LHCN-M2 (cell line): ENCODE results near the gene PLEKHA6. TPM values are rescaled to one million over a fixed set of nuclear protein-coding genes. Genes with fewer than 3 reads are reported as not detected.
A peak's percentile ranks its signal among the peaks of the same experiment; 100 is the strongest.
"Not testable (repeated sequence)": the region's sequence is repeated elsewhere in the genome, so short reads cannot be mapped to it uniquely, and the experiment has no call there.

ENCODE experiments used
- DNase-seq: peaks from one replicate; pipeline ENCODE4 v3.0.0-alpha.2; 2012; ENCODE audit warnings: low read depth
- total RNA-seq: library from RNA; depleted of rRNA; stranded (reverse); fragments of >200 nt; gene quantifications from 2 replicates; pipeline ENCODE4 v1.2.3, GENCODE V29; 2014

PLEKHA6 gene
- total RNA-seq, 1 experiment from 2014 or later: 50.9 TPM

DNA sequence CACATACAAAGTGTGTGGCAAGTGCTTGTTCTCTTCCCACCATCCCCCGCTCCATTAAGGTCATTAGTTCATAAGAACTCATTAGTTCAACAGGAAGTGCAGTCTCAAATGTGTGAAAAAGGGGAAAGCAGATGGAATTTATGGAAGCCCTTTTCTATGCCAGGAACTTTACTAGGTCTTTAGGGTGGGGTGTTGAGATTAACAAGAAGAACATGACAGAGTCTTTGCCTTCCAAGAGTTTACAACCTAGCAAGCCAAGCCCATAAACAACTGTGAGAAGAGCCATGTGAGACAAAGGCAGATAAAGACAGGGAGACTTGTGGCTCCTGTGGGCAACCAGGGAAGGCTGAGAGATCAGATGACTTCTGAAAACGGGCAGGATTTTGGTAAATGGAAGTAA lies 21.4 kb downstream of the PLEKHA6 start:
- no peak for DNase-seq

DNA sequence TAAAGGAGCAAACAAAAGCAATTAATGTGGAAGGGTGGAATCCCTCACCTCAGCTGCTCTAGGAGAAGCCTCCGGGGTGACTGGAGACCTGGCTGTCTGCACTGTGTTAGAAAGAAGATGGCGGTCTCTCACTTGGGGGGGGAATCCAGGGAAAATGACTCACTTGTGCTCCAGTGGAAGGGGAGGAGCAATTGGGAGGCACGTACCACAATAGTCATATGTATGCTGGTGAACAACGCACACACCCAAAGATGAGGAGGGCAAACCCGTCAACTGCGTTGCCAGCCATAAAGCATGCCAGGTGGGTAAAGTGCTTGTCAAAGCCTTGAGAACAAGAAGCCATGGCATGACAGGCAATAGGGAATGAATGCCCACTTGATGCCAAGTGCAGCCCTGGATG lies 22.1 kb downstream of the PLEKHA6 start:
- no peak for DNase-seq

DNA sequence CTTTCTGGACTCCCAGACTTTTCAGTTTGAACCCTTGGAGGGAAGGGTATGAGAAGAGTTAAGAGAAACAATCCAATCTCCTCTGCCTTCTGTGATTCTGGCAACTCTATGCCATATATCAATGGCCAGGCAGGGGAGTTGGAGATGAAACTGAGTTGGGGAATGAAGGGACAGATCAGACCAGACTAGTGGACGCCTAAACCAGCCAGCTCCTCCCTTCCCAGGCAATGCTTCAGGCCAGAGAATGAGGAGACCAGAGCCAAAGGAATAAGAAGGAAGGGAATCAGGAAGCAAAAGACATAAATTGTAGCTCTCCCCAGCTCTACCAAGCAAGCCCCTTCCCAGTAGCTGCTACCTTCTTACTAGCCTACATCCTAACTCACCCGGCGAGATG lies 22.7 kb downstream of the PLEKHA6 start:
- DNase-seq: no peak

DNA sequence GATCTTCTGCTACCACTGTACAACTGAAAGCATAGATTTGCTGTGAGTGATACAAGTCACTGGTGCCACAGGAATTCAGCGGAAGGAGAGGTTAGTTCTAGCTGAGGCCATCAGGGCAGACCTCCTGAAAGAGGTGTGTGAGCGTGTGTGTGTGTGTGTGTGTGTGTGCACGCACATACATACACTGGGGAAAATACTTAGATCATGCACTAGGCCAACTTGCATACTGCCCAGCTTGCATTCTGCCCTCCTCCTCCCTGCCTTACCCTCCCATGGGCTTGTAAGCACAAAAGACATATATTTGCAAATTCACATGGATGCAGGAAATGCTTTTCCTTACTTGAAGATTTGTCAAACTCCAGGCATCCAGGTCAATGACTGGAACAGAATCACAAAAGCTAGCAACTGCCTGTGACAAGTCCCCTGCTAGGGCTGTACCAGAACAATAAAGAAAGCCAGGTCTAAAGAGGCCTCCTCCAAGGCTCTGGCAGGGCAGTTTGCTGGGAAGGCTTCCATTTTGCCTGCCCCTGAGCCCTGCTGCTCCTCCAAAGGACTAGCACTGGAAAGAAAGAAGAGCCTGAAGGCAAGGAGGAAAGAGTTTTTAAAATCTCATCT lies 23.2 kb downstream of the PLEKHA6 start:
- no peak for DNase-seq

DNA sequence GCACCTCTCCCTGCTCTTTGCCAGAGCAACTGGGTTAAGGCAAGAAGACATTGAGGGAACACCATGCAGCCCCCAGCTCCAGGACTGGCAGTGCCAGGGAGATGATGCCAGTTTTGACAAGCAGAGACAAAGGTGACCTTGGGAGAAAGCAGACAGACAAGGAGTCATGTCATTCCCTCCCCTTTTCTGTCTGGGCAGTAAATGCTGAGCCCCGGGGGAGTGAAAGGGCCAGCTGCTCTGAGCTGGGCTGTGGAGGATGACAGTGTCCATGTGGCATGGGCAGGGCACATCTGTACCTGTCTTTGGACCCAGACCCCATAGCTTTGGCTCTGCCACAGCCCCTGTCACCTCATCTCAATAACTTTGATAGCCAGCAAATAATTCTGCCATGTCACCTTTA lies 24.2 kb downstream of the PLEKHA6 start:
- no peak for DNase-seq

DNA sequence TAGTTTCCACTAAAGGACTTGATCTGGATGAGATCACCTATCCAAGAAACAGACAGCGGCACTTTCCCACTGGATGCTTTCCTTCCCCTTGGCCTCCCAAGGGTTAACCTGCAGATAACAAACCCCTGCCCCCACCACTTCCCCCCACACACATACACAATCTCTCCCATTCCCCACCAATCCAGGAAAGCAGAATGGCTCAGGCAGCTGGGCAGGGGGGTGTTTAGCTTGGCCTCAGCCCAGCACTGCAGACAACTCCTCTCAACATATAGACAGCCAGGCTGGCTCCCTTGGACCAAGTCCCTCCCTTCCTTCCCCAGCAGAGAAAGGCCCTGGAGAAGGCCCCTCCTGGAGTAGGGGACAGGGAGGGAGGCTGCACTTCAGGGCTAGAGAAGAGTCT lies 24.6 kb downstream of the PLEKHA6 start:
- DNase-seq: no peak

DNA sequence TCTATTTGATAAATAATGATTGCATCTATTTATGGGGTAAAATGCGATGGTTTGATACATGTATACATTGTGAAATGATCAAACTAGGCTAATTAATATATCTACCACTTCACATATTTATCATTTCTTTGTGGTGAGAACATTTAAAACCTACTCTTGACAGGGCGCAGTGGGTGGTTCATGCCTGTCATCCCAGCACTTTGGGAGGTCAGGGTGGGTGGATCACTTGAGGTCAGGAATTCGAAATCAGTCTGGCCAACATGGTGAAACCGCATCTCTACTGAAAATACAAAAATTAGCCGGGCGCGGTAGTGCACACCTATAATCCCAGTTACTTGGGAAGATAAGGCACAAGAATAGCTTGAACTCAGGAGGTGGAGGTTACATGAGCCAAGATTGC lies 25.3 kb downstream of the PLEKHA6 start:
- no peak for DNase-seq

DNA sequence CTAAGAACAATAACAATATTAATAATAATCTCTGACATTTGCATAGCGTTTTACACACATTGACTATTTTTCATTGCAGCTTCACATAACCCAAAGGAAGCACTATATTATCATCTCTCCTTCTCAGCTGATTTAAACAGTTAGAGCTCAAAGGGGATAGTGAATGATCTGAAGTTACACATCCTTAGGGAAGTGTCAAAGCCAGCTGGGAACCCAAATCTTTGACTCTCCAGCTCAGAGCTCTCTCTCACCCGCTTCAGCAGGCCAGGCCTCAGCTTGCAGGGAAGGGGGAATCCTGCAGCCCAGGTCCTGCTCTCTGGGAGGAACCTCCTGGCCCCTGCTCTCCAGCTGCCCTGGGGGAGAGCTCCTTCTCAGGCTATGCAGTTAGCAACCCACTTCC lies 26.3 kb downstream of the PLEKHA6 start:
- no peak for DNase-seq

DNA sequence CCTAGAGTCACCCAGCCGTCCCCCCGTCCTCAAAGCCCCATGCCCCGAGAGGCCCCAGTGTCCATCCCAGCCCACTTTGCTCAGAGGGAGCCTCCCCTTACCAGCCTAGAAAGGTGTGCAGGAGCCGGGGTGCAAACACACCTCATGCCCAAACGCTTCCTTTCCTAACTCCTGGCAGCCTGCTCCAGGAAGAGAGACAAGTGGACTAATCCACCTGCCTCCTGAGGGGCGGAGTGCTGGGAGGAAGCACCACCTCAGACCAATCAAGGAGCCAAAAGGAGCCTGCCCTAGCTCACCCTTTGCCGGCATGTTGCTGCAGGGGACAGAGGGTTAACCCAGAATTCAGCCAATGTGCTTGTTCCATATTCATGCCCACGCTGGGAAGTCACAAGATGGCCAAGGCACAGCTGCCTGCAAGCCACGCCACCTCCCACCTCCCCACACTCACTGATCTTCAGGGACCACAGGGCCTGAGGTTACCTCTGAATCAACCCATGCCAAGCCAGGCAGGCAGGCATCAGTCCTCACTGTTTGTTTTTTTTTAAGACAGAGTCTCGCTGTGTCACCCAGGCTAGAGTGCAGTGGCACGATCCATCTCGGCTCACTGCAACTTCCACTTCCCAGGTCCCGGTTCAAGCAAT lies 27.8 kb downstream of the PLEKHA6 start:
- no peak for DNase-seq

DNA sequence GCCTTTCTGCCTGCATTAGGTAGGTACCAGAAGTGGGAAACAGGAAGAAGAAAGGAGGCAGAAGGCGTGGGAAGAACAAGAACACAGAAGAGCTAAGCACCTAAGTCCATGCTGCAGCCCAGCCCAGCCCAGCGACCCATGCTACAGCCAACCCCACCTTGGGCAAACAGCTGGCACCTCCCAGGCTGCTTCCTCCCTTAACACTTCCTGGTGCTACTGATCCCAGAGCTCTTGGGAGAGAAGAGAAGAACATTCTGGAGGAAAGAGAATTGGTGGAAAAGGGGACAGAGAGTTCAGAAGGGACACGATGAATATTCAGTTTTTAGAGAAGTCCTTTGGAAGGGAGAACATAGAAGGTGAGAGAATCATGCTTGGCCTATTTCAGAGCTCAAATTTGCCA lies 28.5 kb downstream of the PLEKHA6 start:
- DNase-seq: no peak

DNA sequence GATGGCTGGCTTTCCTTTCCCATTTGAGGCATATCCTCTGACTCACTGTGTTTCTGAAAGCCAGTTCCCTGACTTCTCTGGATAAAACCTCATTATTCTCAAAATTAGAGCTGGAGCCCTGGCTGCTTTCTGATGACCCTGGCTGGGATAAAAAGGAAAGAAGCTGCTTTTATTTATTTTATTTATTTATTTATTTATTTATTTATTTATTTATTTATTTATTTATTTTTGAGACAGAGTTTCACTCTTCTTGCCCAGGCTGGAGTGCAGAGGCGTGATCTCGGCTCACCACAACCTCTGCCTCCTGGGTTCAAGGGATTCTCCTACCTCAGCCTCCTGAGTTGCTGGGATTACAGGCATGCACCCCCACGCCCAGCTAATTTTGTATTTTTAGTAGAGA lies 31.9 kb downstream of the PLEKHA6 start:
- not testable (repeated sequence) for DNase-seq

DNA sequence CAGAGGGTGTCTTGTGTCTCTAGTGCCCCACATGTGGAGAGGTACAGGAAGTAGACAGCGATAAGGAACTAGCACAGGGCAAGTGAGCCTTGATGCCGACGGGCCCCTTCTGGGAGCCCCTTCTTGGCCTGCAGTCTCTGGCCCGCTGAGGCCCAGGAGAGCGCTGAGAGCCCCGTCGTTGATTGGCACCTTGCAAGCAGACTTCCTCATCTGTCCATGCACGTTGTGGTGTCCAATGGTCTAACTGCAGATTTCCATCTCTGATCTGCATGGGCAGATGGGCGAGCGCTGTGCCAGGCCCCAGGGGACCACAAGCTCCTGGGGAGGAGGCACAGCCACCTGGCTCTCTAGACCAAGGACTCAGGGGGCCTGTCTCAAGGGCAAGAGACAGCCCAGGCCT lies 32.4 kb downstream of the PLEKHA6 start:
- DNase-seq: no peak

DNA sequence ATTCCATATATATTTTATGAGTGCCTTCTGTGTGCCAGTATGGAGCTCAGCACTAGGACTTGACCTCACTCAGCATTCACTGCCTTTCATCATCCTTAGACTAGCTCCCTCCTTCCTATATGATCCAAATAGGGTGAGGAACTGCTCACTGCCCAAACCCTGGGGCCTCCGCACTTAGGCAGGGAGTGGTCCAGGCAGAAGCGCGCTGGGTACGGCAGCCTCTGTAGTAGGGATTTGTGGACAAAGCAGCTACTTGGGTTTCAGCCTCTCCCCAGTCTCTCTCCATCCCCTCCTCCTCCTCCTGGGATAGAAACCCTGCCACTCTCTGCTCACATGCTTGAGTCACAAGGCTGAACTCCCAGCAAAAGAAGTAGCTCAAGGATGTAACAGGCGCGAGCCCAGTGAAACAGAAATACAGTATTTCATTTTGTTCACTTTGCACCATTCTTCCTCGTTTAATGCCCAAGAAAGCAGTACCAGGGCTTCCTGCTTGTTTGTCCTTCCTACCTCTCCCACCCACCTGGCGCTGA lies 32.9 kb downstream of the PLEKHA6 start:
- DNase-seq: no peak

DNA sequence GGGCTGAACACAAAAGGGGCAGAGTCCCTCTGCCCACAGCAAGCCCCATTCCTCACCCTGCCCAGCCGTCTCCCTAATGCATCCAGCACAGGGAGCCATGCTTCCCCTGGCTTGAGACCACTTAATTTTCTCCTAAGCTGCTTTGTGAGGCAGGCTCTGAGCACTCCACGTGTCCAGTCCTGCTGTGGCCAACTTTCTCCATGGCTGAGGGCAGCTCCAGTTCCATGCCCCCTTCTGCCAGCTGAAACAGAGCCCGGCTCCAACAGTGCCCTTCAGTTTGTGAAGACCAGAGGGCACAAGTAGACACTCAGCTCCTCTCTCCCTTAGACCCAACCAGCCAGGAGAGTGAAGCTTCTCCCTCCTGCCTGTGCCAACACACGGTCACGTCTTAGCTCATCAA lies 33.8 kb downstream of the PLEKHA6 start:
- no peak for DNase-seq

DNA sequence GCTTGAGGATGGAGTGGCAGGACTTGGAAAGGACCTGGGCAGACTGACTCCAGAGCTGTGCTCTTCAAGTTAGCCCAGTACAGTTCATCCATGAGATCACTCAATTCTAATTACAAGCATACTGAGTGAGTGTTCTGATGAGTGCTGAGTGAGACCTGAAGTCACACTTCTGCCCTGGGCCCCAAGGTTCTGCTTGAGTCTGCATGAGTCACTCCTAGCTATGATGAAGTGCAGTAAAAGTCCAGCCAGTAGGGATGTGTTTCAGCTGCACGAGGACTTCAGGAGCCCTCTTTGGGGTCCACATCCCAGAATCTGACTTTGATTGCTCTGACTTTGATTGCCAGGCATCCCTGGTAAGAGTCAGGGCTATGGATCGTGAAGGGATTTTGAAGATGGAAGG lies 35.8 kb downstream of the PLEKHA6 start:
- peak; percentile 81 for DNase-seq

DNA sequence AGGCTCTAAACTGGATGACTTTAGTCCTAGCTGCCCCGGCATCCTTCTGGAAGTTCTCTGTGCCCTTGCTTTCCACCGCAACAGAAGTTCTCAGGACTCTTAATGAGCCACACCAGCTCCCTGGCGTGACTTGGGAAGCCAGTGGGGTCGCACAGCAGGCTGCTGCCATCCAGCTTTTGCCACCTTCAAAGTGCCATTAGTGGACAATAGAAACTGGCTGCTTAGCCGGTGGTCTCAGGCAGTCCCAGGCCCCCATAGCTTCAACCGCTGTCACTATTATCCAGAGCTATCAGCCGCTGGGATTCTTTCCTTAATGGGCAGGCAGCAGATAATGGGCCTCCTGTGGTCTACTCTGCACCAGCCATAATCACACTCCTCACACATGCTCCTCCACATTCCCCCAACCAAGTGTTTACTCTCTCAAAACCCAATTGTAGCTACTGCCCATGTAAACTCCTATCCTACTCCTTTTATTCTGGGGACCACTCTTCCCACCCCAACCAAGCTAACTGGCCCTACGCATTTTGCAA lies 37.3 kb downstream of the PLEKHA6 start:
- DNase-seq: no peak

DNA sequence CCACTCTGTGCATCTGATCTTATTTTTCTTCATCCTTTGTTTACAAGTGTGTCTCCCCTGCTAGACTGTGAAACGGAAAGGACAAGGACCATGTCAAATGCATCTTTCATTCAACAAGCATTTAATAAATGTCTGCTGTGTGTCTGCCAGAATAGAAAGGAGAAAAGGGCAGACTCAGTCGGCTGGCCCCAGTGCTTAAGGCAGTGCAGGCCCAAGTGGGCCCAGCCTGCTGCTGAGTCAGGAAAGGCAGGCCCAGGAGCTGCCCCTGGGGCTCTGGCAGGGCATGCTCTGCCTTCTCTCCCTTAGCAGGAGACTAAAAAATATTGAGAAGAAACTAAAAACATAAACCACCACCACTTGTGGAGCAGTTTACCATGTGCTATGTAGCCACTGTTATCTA lies 38.1 kb downstream of the PLEKHA6 start:
- peak; percentile 50 for DNase-seq

DNA sequence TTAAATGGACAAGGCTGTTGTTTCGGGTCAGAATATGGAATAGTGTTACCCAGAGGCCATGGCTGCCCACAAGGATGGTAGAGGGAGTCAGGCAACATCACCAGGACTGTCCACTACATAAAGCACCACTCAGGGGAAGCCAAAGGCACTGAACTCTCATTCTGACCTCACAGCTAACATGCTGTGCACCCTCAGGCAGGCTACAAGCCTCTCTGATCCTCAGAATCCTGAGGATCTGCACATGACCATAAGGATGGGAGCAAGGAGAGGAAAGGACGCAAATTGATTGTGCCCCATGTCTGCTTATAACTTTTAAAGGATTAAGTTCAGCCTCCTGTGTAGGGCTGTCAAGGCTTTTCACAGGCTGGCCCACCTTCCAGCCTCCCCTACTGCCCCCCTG lies 38.7 kb downstream of the PLEKHA6 start:
- no peak for DNase-seq

DNA sequence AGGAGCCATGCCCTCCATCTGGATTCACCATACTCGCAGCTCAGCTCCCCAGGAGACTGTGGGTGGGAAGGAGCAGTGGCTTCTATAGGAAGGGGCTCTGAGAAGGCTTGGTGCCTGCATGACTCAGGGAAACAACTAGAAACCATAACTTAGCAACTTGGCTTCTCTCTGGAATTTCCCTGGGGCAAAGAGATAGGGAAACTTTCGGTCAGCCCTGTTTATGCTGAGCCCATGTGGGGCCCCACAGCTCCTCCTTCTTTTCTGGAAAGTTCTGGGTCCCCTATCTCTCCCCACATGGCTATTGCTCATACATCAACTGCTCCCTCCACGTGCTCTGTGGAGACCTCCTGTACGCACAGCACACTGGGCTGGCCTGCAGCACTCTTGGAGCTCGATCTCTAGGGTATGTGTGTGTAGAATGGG lies 39.3 kb downstream of the PLEKHA6 start:
- DNase-seq: peak; percentile 55

DNA sequence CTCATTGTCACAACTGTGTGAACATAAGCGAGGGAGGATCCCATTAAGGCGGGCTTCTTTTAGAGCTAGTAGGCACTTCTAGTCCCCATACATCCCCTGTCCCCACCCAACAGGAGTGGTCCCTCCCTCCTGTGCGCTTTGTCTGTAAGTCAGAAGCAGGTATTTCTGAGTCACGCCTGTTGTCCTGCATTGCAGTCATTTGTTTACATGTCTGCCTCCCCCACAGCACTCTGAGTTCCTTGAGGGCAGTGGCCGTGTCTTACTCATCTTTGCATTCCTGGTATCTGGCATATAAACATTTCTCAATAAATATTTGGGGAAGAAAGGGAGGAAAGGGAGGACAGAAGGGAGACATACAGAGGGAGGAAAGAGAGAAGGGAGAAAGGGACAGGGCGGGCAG lies 40.3 kb downstream of the PLEKHA6 start:
- DNase-seq: peak; percentile 93

DNA sequence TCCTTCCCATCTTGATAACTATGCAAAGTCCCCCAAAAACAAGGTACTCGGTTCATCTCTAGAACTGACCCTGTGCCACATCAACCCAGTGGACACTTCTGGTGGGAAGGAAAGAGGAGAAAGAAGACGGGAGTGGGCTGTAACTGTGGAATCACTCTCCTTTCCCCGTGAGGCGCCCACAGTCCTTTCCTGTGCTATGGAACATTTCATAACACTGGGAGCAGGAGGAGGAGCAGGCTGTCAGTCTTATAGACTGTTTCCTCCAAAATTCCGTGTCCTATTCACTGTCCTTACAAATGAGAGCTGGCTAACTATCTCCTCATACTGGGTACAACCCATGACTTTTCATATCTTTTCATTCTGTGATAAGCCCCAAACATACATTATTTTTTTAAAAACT lies 40.7 kb downstream of the PLEKHA6 start:
- DNase-seq: peak; percentile 51

DNA sequence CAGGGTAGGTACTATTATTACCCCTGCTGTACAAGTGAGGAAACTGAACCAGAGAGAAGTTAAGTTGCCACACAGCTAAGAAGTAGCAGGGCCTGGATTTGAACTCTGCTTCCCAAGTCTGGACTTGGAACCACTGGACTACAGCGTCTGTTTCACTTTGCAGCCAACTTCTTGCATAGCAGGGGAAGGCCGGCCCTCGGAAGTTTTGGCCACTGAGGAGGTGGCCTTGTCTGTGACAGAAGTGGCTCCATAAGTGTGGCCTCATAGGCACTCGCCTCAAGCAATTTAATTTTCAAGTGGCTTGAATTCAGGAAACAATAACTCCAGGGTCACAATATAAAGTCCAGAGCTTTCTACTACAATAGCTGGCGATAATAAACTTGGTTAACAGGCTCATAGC lies 41.4 kb downstream of the PLEKHA6 start:
- no peak for DNase-seq

DNA sequence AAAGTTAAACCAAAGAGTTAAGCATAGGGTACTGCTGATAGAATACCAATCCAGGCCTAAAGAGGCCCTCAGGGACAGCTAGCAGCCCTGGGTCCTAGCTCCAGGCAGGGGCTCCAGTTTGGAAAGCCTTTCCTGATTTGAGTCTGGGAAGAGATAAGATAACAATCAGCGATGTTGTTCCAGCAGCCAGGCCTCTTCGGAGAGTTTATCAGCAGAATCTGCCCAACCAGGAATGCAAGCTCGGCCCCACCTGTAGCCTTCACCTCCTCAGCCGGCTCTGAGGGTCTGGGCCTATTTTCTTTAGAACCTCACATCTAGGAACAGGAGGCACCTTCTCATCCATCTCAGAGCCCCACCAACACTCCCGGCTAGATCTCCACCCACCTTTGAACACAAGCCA lies 42.6 kb downstream of the PLEKHA6 start:
- no peak for DNase-seq
